Raji (cell line): ENCODE data around the gene COL24A1.

ENCODE experiments used
- POLR2A ChIP-seq: IDR thresholded peaks from 2 replicates; pipeline ENCODE4 v1.6.1; 2011; ENCODE audit warnings: low read depth, low read length, control low read depth; ENCODE audit not compliant: insufficient read depth

The COL24A1 gene

GRCh38 chr1:86169625-86170024 lies 13.1 kb upstream of the COL24A1 start:
- no peak for TF ChIP-seq POLR2A

- TF ChIP-seq POLR2A = no peak
Observed at GRCh38 chr1:86159800-86160199, 3.2 kb upstream of the COL24A1 start.

- no peak for TF ChIP-seq POLR2A
Observed at GRCh38 chr1:86155807-86156565, 586 bp downstream of the COL24A1 start.

GRCh38 chr1:86155051-86155806 lies 1.3 kb downstream of the COL24A1 start:
- no peak for TF ChIP-seq POLR2A

- no peak for TF ChIP-seq POLR2A
Observed at GRCh38 chr1:86154571-86155050, 2.0 kb downstream of the COL24A1 start.

GRCh38 chr1:86153836-86154235 lies 2.7 kb downstream of the COL24A1 start:
- no peak for TF ChIP-seq POLR2A

GRCh38 chr1:86152887-86153286 lies 3.7 kb downstream of the COL24A1 start:
- no peak for TF ChIP-seq POLR2A

- TF ChIP-seq POLR2A = no peak
Observed at GRCh38 chr1:86151427-86151826, 5.1 kb downstream of the COL24A1 start.

GRCh38 chr1:86150553-86151055 lies 6.0 kb downstream of the COL24A1 start:
- TF ChIP-seq POLR2A = no peak

GRCh38 chr1:86149591-86149990 lies 7.0 kb downstream of the COL24A1 start:
- TF ChIP-seq POLR2A = no peak

GRCh38 chr1:86147755-86148154 lies 8.8 kb downstream of the COL24A1 start:
- no peak for TF ChIP-seq POLR2A

- TF ChIP-seq POLR2A = no peak
Observed at GRCh38 chr1:86146566-86146965, 10.0 kb downstream of the COL24A1 start.

GRCh38 chr1:86140281-86140880 lies 16.2 kb downstream of the COL24A1 start:
- TF ChIP-seq POLR2A = no peak

GRCh38 chr1:86138746-86139145 lies 17.8 kb downstream of the COL24A1 start:
- TF ChIP-seq POLR2A = no peak

GRCh38 chr1:86137436-86137835 lies 19.1 kb downstream of the COL24A1 start:
- TF ChIP-seq POLR2A = no peak
